Ascending aorta (tissue), 2 donors: ENCODE measurements around the gene NRXN2. TPM values are rescaled to one million over a fixed set of nuclear protein-coding genes. Genes with fewer than 3 reads are reported as not detected.

ENCODE experiments used
- DNase-seq, 2 donors: peaks; one replicate each; pipeline ENCODE4 v3.0.0-alpha.2; 2019; ENCODE audit warnings: low spot score in 2 of 2
- H3K27ac ChIP-seq, 2 donors: fragments of 200-600 bp; sonication (generic); one replicate each; pipeline ENCODE4 v1.5.1; 2016 to 2017; ENCODE audit warnings: mild to moderate bottlenecking in 1 of 2
- H3K27me3 ChIP-seq: fragments of 200-600 bp; sonication (generic); one replicate; pipeline ENCODE4 v1.5.1; 2017
- H3K36me3 ChIP-seq, 2 donors: fragments of 200-600 bp; sonication (generic); one replicate each; pipeline ENCODE4 v1.5.1; 2016
- H3K4me1 ChIP-seq, 2 donors: fragments of 200-600 bp; sonication (generic); one replicate each; pipeline ENCODE4 v1.5.1; 2016 to 2017; ENCODE audit warnings: mild to moderate bottlenecking in 1 of 2
- H3K4me3 ChIP-seq, 2 donors: fragments of 200-600 bp; sonication (generic); one replicate each; pipeline ENCODE4 v1.5.1; 2016 to 2017; ENCODE audit warnings: mild to moderate bottlenecking in 1 of 2
- H3K9me3 ChIP-seq, 2 donors: fragments of 200-600 bp; sonication (generic); one replicate each; pipeline ENCODE4 v1.5.1; 2016
- intact Hi-C: fragments of 100-400 bp; cut with DNase I; formaldehyde crosslinking; loops from one replicate; pipeline ENCODE4 v1.15.1; 2023
- total RNA-seq: library from RNA; depleted of rRNA; stranded (reverse); fragments of >200 nt; gene quantifications from one replicate; pipeline ENCODE4 v1.1.0, GENCODE V29; 2016
- TF ChIP-seq, protein P1 (sequence below), 3 experiments: fragments of 200-600 bp in 2 of 3; fragments of 450-650 bp in 1 of 3; sonication (generic) in 2 of 3; IDR thresholded peaks; one replicate each; pipeline ENCODE4 v1.5.1; 2016 to 2019; ENCODE audit warnings: antibody characterized with exemption in 3 of 3, mild to moderate bottlenecking in 1 of 3, moderate library complexity in 1 of 3

Gene NRXN2
- total RNA-seq, 1 donor from 2014 or later: 26.0 TPM

DNA sequence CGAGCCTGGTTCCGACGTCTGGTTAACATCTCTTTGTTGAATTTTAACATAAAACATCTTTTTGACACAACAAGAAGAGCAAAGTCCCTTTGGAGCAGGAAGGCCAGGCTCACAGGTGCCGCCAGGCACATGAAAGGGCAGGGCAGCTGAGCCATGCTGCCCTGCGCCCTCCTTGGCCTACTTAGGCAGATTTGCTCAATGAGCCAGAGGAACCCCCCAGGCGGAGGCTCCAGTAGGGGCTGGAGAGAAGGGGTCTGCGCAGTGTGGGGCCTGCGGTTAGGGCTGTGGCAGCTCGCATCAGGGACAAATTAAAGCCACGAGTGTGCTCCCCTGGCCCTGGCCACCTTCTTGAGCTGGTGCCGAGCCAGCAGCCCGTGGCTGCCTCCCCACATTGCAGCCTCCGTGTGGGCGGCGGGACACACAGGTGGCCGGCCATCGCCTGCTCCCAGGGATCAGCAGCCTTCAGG, 141.9 kb downstream of the NRXN2 start:
- no peak overlapping the region for H3K4me3 ChIP-seq
- no peak for DNase-seq
- H3K36me3 ChIP-seq: no peaks in the 10 kb centered on the region
- TF ChIP-seq, protein P1, sequence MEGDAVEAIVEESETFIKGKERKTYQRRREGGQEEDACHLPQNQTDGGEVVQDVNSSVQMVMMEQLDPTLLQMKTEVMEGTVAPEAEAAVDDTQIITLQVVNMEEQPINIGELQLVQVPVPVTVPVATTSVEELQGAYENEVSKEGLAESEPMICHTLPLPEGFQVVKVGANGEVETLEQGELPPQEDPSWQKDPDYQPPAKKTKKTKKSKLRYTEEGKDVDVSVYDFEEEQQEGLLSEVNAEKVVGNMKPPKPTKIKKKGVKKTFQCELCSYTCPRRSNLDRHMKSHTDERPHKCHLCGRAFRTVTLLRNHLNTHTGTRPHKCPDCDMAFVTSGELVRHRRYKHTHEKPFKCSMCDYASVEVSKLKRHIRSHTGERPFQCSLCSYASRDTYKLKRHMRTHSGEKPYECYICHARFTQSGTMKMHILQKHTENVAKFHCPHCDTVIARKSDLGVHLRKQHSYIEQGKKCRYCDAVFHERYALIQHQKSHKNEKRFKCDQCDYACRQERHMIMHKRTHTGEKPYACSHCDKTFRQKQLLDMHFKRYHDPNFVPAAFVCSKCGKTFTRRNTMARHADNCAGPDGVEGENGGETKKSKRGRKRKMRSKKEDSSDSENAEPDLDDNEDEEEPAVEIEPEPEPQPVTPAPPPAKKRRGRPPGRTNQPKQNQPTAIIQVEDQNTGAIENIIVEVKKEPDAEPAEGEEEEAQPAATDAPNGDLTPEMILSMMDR (IDR thresholded peaks at IDR 0.05): no peak
- H3K27me3 ChIP-seq: no peaks in the 10 kb centered on the region
- peaks cover 0 to 8% of the 10 kb centered on the region in 2 donors for H3K4me1 ChIP-seq
- no peaks in the 10 kb centered on the region for H3K9me3 ChIP-seq
- intact Hi-C loops: no loop called here
- H3K27ac ChIP-seq: no peak overlapping the region

GRCh38 chr11:64580412-64580811, 142.6 kb downstream of the NRXN2 start:
- intact Hi-C loops: no loop called here
- H3K27ac ChIP-seq: no peak overlapping the region
- DNase-seq: no peak
- H3K4me3 ChIP-seq: no peak overlapping the region
- peaks cover 0 to 8% of the 10 kb centered on the region in 2 donors for H3K4me1 ChIP-seq
- H3K27me3 ChIP-seq: no peaks in the 10 kb centered on the region
- no peaks in the 10 kb centered on the region for H3K36me3 ChIP-seq
- no peaks in the 10 kb centered on the region for H3K9me3 ChIP-seq
- TF ChIP-seq, protein P1 (IDR thresholded peaks at IDR 0.05): no peak

GRCh38 chr11:64577202-64577601, 145.8 kb downstream of the NRXN2 start:
- Histone ChIP-seq H3K27me3 (no peaks in the 10 kb centered on the region), H3K4me3 (no peak overlapping the region), H3K36me3 (no peaks in the 10 kb centered on the region), H3K9me3 (no peaks in the 10 kb centered on the region), H3K4me1 (peaks cover 0 to 8% of the 10 kb centered on the region in 2 donors), H3K27ac (no peak overlapping the region)
- no peak for DNase-seq
- intact Hi-C loops: no loop called here
- TF ChIP-seq, protein P1 (IDR thresholded peaks at IDR 0.05): no peak

DNA sequence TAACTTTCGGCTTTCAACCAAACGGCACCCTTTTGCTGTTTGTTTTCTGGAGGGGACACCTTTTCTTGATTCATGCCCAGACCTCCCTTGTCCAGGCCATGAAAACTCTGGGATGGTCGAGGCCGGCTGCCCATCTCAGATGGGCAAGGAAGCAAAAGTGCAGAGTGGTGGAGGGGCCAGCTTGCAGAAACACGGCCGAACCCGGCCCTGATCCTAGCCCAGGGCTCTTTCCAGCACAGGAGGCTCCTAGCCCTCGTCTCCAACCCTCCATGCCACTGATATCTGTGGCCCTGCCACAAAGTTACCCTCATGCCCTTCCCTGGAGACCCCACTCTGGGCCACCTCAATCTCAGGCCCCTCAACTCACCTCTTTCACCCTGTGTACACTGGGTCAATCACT, 150.9 kb downstream of the NRXN2 start:
- Histone ChIP-seq H3K9me3 (no peaks in the 10 kb centered on the region), H3K4me3 (no peak overlapping the region), H3K4me1 (no peaks in the 10 kb centered on the region), H3K27ac (no peak overlapping the region), H3K36me3 (no peaks in the 10 kb centered on the region), H3K27me3 (no peaks in the 10 kb centered on the region)
- DNase-seq: no peak
- TF ChIP-seq, protein P1 (IDR thresholded peaks at IDR 0.05): no peak
- intact Hi-C loops: no loop called here

GRCh38 chr11:64571410-64572091, 151.4 kb downstream of the NRXN2 start:
- H3K27me3 ChIP-seq: no peaks in the 10 kb centered on the region
- no peaks in the 10 kb centered on the region for H3K4me1 ChIP-seq
- H3K36me3 ChIP-seq: no peaks in the 10 kb centered on the region
- intact Hi-C loops: no loop called here
- DNase-seq: no peak
- H3K27ac ChIP-seq: no peak overlapping the region
- no peaks in the 10 kb centered on the region for H3K9me3 ChIP-seq
- TF ChIP-seq, protein P1 (IDR thresholded peaks at IDR 0.05): no peak
- H3K4me3 ChIP-seq: no peak overlapping the region
